AG09319 (cell line): ENCODE measurements around the gene CPT1A.

ENCODE experiments used
- DNase-seq: peaks from one replicate; pipeline ENCODE4 v3.0.0-alpha.2; 2010; ENCODE audit warnings: low read depth; ENCODE audit errors: extremely low read depth
- TF ChIP-seq, protein P1 (sequence below): IDR thresholded peaks from 2 replicates; pipeline ENCODE4 v1.5.1; 2011; ENCODE audit warnings: low read depth, mild to moderate bottlenecking, inconsistent platforms, low read length, moderate library complexity

The CPT1A gene

DNA sequence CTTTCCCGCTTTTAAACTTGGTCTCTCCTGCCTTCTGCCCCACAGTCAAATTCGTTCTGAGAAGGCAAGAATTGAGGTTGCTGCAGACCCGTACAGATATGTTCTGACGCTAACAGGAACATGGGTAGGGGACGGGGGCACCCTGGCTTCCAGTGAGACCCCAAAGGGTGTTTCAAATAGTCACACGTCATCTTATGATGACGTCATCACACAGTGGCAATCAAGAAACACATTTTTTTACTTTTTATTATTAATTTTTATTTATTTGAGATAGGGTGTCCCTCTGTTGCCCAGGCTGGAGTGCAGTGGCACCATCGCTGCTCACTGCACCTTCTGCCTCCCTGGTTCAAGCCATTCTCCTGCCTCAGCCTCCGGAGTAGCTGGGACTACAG is 67.5 kb downstream of the CPT1A start:
- TF ChIP-seq, protein P1, sequence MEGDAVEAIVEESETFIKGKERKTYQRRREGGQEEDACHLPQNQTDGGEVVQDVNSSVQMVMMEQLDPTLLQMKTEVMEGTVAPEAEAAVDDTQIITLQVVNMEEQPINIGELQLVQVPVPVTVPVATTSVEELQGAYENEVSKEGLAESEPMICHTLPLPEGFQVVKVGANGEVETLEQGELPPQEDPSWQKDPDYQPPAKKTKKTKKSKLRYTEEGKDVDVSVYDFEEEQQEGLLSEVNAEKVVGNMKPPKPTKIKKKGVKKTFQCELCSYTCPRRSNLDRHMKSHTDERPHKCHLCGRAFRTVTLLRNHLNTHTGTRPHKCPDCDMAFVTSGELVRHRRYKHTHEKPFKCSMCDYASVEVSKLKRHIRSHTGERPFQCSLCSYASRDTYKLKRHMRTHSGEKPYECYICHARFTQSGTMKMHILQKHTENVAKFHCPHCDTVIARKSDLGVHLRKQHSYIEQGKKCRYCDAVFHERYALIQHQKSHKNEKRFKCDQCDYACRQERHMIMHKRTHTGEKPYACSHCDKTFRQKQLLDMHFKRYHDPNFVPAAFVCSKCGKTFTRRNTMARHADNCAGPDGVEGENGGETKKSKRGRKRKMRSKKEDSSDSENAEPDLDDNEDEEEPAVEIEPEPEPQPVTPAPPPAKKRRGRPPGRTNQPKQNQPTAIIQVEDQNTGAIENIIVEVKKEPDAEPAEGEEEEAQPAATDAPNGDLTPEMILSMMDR: no peak
- no peak for DNase-seq

DNA sequence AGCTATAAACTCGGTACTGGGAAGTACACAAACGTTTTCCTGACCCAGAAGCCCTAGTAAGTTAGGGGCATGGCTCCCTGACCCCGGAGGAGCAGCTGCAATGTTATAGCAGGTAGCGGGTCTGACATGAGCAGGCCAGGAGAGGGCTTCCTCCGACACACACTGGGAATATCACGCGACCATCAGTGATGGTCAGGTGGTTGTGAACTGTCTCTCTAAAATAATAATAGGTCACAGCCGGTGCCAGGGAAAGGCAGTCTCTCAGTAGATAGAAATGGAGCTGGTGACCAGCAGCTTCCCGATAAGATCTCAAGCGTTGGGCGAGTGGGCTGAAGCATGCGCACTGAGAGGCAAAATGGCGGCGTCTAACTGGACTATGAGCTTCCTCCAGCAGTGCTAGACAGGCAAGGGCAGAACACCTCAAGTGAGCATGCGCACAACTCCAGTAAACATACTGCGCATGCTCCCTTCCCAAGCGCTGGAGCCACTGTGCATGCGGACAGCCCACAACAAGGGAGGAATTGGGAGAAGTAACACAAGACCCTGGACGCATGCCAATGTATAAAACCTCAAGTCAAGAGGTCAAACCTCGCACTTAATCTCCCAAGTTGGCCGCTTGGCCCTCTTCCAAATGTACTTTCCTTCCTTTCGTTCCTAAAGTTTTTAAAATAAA is 68.1 kb downstream of the CPT1A start:
- DNase-seq: no peak
- TF ChIP-seq, protein P1: no peak

DNA sequence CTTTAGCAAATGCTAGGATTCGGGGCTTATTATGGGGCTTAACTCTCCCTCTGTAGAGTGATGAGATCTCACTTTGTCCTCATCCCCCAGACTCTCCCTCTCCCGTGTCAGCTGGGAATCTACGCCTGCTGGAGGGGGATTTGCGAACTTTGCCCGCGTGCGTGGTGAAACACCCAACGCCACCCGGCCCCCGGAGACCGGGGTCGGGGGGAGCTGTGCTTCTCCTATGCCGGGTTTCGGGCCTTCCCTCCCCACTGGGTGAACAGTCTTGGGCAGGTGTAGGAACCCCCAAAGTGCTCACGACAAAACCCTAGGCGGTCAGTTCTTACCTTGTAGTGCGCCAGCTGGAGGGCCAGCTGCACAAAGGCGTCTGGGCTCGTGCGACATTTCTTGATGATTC is 68.8 kb downstream of the CPT1A start:
- no peak for DNase-seq
- TF ChIP-seq, protein P1: no peak

DNA sequence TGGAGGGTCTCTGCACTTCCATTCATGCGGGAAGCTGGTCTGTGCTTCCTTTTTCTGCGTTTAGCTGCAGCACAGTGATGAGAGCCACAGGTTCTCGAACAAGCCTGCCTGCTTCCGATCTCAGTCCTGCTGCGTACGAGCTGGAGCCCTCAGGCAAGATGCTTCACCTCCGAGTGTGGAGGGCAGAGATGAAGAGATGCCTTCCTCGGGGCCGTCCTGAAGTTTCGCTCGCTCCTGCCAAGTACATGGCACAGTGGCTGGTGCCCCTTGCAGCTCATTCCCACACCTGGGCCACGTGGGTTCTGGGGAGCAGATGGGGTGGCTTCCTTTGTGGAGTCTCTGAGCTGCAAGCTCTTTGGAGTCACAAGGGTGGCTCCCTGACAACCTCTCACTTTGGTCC is 70.9 kb downstream of the CPT1A start:
- DNase-seq: no peak
- TF ChIP-seq, protein P1: no peak

DNA sequence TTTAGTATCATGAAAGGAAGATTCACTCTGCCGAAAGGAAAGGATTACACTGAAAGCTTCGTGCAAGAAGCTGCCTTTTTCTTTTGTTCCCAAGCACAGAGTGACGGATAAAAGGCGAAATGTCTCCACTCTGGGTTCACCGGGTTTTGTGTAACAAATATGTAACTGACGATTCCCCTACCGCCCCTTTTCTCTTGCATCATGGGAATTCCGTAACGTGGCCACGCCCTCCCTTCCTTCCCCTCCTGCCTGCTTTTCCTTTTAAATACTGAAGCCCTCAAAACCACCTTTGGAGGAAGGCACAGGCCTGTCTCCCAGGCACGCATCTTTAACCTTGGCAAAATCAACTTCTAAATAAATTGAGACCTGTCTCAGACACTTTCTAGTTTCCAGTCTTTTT is 74.0 kb downstream of the CPT1A start:
- TF ChIP-seq, protein P1: no peak
- DNase-seq: no peak

DNA sequence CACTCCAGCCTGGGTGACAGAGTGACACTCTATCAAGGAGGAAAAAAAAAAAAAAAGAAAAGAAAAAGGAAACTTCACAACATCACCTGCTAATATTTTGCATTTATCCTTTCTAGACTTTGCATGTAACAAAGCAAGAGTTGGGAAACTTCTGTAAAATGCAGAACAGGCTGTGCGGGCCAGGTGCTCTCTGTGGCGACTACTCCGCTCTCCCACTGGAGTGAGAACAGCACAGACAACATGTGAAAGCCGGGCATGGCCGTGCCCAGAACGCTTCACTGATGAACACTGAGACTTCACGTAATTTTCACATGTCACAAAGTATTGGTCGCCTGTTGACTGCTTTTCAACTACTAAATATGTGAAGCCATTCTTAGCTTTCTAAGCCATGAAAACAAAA is 74.9 kb downstream of the CPT1A start:
- DNase-seq: no peak
- TF ChIP-seq, protein P1: no peak

DNA sequence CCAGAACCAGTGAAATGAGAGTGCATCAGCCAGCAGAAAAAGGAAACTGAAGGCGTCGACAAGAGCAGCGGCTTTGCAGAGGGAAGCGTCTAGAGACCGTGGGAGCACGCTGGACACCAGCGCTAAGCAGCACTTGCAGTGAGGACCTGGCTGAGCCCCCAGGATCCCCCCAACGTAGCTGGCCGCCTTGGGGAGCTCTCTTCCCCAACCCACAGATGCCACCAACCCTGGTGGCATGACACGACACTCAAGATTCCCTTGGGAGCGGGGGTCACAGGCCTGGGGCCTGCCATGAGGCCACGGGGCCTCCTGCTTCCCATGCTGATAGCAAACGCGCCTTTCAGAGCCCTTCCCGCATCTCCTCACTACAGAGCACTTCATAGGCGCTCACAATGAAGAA is 77.0 kb downstream of the CPT1A start:
- no peak for DNase-seq
- TF ChIP-seq, protein P1: no peak
